Spinal cord (tissue), 10 donors: ENCODE measurements around the gene EPB41L2. TPM values are rescaled to one million over a fixed set of nuclear protein-coding genes. Genes with fewer than 3 reads are reported as not detected.
A peak's percentile ranks its signal among the peaks of the same experiment; 100 is the strongest.

Experiments
- DNase-seq, 6 donors: peaks; one replicate each; pipeline versions ENCODE4 v3.0.0 to v3.0.0-alpha.2; 2013 to 2015; ENCODE audit warnings: low spot score in 6 of 6, low read depth in 4 of 6
- H3K27ac ChIP-seq: one replicate; pipeline ENCODE4 v1.5.1; 2013; ENCODE audit warnings: low read depth, low read length, control low read depth
- H3K27me3 ChIP-seq: one replicate; pipeline ENCODE4 v1.6.1; 2013; ENCODE audit warnings: low read length; ENCODE audit not compliant: control insufficient read depth, insufficient read depth
- H3K36me3 ChIP-seq: one replicate; pipeline ENCODE4 v1.6.1; 2013; ENCODE audit warnings: low read length; ENCODE audit not compliant: control insufficient read depth, insufficient read depth
- H3K4me1 ChIP-seq: one replicate; pipeline ENCODE4 v1.6.1; 2013; ENCODE audit warnings: low read length; ENCODE audit not compliant: control insufficient read depth, insufficient read depth
- H3K4me3 ChIP-seq: one replicate; pipeline ENCODE4 v1.5.1; 2013; ENCODE audit warnings: low read depth, low read length, control low read depth
- H3K9me3 ChIP-seq: one replicate; pipeline ENCODE4 v1.6.1; 2013; ENCODE audit warnings: low read length; ENCODE audit not compliant: control insufficient read depth, insufficient read depth
- WGBS: methylation state at CpG from one replicate; pipeline ENCODE4 v1.1.5; 2013; ENCODE audit warnings: missing lambda C conversion rate; ENCODE audit not compliant: insufficient coverage; 5-methylcytosine and 5-hydroxymethylcytosine counted together
- polyA plus RNA-seq, 2 donors: library from polyadenylated mRNA; unstranded; fragments of 120-200 nt; gene quantifications; one replicate each; pipeline ENCODE4 v1.2.1, GENCODE V29; 2013; ENCODE audit not compliant: insufficient read length in 2 of 2
- total RNA-seq, 2 donors: library from RNA; depleted of rRNA in 1 of 2; stranded (reverse); fragments of 120-200 nt in 1 of 2; fragments of >200 nt in 1 of 2; gene quantifications; one replicate each; pipeline versions ENCODE4 v1.2.3 to v1.2.4, GENCODE V29; 2013 to 2014
- donor health status: healthy.

The EPB41L2 gene
- total and polyA plus RNA-seq, 4 donors: 122 to 311 (median 267) TPM

GRCh38 chr6:131001945-131002660 is 60.9 kb downstream of the EPB41L2 start:
- H3K27me3 ChIP-seq: no peaks in the 10 kb centered on the region
- H3K4me1 ChIP-seq: no peaks in the 10 kb centered on the region
- H3K4me3 ChIP-seq: no peak overlapping the region
- H3K36me3 ChIP-seq: no peaks in the 10 kb centered on the region
- peak overlapping the region; percentile 55 for H3K27ac ChIP-seq
- DNase-seq: no peak
- H3K9me3 ChIP-seq: no peaks in the 10 kb centered on the region
- 87% methylated on average over 2 of the region's 8 CpGs for WGBS

GRCh38 chr6:131001111-131001736 is 61.8 kb downstream of the EPB41L2 start:
- H3K4me1 ChIP-seq: no peaks in the 10 kb centered on the region

GRCh38 chr6:131000544-131000943 is 62.5 kb downstream of the EPB41L2 start:
- Histone ChIP-seq H3K4me1 (no peaks in the 10 kb centered on the region), H3K27me3 (no peaks in the 10 kb centered on the region), H3K36me3 (no peaks in the 10 kb centered on the region), H3K4me3 (no peak overlapping the region), H3K27ac (no peak overlapping the region), H3K9me3 (no peaks in the 10 kb centered on the region)
- 92% methylated on average over 2 of the region's 6 CpGs for WGBS
- DNase-seq: no peak

More at GRCh38 chr6:131001111-131001736, 61.8 kb downstream of the EPB41L2 start:
- Histone ChIP-seq H3K27me3 (no peaks in the 10 kb centered on the region), H3K27ac (peak overlapping the region; percentile 10), H3K4me3 (no peak overlapping the region), H3K9me3 (no peaks in the 10 kb centered on the region), H3K36me3 (no peaks in the 10 kb centered on the region)
- no peak for DNase-seq
- 62% methylated on average over 6 of the region's 12 CpGs for WGBS

DNA sequence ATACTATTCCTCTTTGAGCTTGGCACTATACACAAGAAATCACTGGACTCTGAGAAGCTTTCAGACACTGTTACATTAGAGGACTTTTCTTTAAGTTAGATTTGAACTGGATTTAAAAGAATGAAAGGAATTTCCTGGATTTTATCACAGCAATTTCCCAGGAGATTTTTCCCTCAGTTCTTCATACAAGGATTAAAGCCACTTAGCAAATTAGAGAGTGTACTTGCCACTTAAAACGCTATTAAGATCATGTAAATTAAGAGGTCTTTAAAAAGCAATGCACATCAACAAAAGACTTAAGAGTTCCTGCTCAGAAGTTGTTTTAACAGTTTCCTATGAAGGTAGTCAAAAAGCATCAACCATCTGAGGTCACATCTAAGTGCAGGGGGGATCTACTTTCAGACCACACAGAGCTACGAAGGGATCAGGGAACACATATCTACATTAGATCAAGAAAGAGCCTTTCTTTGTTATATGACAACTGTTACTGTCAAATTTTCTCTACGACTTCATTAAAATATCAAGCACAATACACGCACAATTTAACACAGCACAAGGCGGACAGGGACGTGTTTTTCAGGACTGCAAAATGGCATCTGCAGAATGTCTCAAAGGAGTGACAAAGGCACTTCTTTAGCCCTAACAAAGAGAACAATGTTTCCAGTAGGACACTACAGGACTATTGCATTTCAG is 65.8 kb downstream of the EPB41L2 start:
- H3K36me3 ChIP-seq: no peaks in the 10 kb centered on the region
- H3K4me1 ChIP-seq: no peaks in the 10 kb centered on the region
- peak overlapping the region; percentile 49 for H3K27ac ChIP-seq
- no peaks in the 10 kb centered on the region for H3K9me3 ChIP-seq
- peak in 2 of 6 donors; percentile 38 to 60 for DNase-seq
- no peak overlapping the region for H3K4me3 ChIP-seq
- 20% methylated on average over 3 of the region's 6 CpGs for WGBS
- no peaks in the 10 kb centered on the region for H3K27me3 ChIP-seq

- Histone ChIP-seq H3K4me1 (no peaks in the 10 kb centered on the region), H3K4me3 (no peak overlapping the region), H3K27me3 (no peaks in the 10 kb centered on the region), H3K36me3 (no peaks in the 10 kb centered on the region), H3K27ac (peak overlapping the region; percentile 8), H3K9me3 (no peaks in the 10 kb centered on the region)
- no peak for DNase-seq
- WGBS: no CpG with 5 or more reads among the region's 1 CpG
Observed at GRCh38 chr6:130996635-130997034, 66.4 kb downstream of the EPB41L2 start.

GRCh38 chr6:130995783-130996447 is 67.1 kb downstream of the EPB41L2 start:
- Histone ChIP-seq H3K27me3 (no peaks in the 10 kb centered on the region), H3K9me3 (no peaks in the 10 kb centered on the region), H3K4me3 (no peak overlapping the region), H3K36me3 (no peaks in the 10 kb centered on the region), H3K4me1 (no peaks in the 10 kb centered on the region), H3K27ac (no peak overlapping the region)
- no peak for DNase-seq
- no CpG with 5 or more reads among the region's 2 CpGs for WGBS

GRCh38 chr6:130994319-130995097 is 68.5 kb downstream of the EPB41L2 start:
- no peaks in the 10 kb centered on the region for H3K27me3 ChIP-seq
- no peaks in the 10 kb centered on the region for H3K4me1 ChIP-seq
- no peak overlapping the region for H3K4me3 ChIP-seq
- H3K27ac ChIP-seq: no peak overlapping the region
- WGBS: 77% methylated on average over 4 of the region's 10 CpGs
- no peak for DNase-seq
- H3K36me3 ChIP-seq: no peaks in the 10 kb centered on the region
- no peaks in the 10 kb centered on the region for H3K9me3 ChIP-seq

- no peaks in the 10 kb centered on the region for H3K27me3 ChIP-seq
- no peak for DNase-seq
- no peaks in the 10 kb centered on the region for H3K36me3 ChIP-seq
- WGBS: 94% methylated on average over 7 of the region's 11 CpGs
- no peaks in the 10 kb centered on the region for H3K4me1 ChIP-seq
- H3K27ac ChIP-seq: no peak overlapping the region
- no peak overlapping the region for H3K4me3 ChIP-seq
- no peaks in the 10 kb centered on the region for H3K9me3 ChIP-seq
Observed at GRCh38 chr6:130993292-130993765, 69.7 kb downstream of the EPB41L2 start.
